Measurements from ENCODE around the gene SLC17A4. TPM values are rescaled to one million over a fixed set of nuclear protein-coding genes. Genes with fewer than 3 reads are reported as not detected.

SLC17A4 gene
- total RNA-seq, 1 experiment from 2014 or later, result not detected

DNA sequence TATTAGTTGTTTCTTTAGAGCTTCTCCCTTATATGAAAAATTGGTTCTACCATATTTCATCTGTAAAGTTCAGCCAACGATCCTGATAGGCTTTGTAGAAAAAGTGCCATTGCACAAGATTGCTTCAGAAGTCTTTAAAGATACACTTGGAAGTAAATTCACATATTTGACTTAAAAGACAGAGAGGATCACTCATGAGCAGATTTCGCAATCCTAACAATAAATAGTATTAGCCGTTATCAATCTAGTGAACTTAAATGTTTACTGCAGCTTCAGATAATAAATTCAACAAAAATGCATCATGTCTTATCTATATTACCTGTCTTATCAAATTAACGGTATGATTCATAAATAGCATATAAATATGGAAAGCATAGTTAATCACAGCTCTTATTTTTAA lies 8.7 kb upstream of the SLC17A4 start:
- no peak overlapping the region for H2BK5ac ChIP-seq (ENCODE audit: insufficient read length, low read length)
- no CpG with 5 or more reads among the region's 4 CpGs for WGBS (ENCODE audit: extremely low coverage, insufficient read length, low lambda C conversion rate)
- H3K56ac ChIP-seq (ENCODE audit: insufficient read length, low read depth, low read length), result no peak overlapping the region
- Mint-ChIP-seq H3K36me3 (ENCODE audit: insufficient read depth in 1 of 3, low read depth in 3 of 3) (peaks cover 0 to 6% (median 4%) of the 10 kb centered on the region in 3 experiments; a peak in 5 of 7 replicates), H3K4me3 (no peak overlapping the region), H3K9me3 (peaks cover 0 to 4% of the 10 kb centered on the region in 2 experiments; a peak in 2 of 5 replicates), H3K27ac (no peak overlapping the region), H3K4me1 (no peaks in the 10 kb centered on the region), H3K27me3 (ENCODE audit: low read depth) (no peaks in the 10 kb centered on the region)
- no peak overlapping the region for H4K91ac ChIP-seq (ENCODE audit: insufficient read length, low read depth, low read length)
- H2BK20ac ChIP-seq (ENCODE audit: low read depth, low read length, poor library complexity, severe bottlenecking), result no peak overlapping the region
- no peak overlapping the region for H3K4ac ChIP-seq (ENCODE audit: low read depth, low read length)
- H3K18ac ChIP-seq (ENCODE audit: insufficient read length, low read depth, low read length), result no peak overlapping the region
- H2AFZ ChIP-seq (ENCODE audit: low read length), result no peak overlapping the region
- H3K9ac ChIP-seq (ENCODE audit: extremely low read depth, insufficient read length, low read length), result no peak overlapping the region
- H4K8ac ChIP-seq (replicated peaks; ENCODE audit: insufficient read length, low read depth, low read length), result no peak overlapping the region
- no peak overlapping the region for H2AK5ac ChIP-seq (ENCODE audit: insufficient read length, low read length)
- no peaks in the 10 kb centered on the region for H3K4me1 ChIP-seq (ENCODE audit: insufficient read depth, low read length)
- H3T11ph ChIP-seq (ENCODE audit: low read length), result no peak overlapping the region
- no peaks in the 10 kb centered on the region for H3K27me3 ChIP-seq (ENCODE audit: insufficient read depth, low read length)
- no peaks in the 10 kb centered on the region for H3K23me2 ChIP-seq (ENCODE audit: insufficient read length, low read depth, low read length, poor library complexity, severe bottlenecking)
- no peak overlapping the region for H2BK120ac ChIP-seq (ENCODE audit: low read depth, low read length, poor library complexity, severe bottlenecking)
- H3K9me3 ChIP-seq (ENCODE audit: control insufficient read depth, low read depth, low read length), result no peaks in the 10 kb centered on the region
- H3K4me2 ChIP-seq (ENCODE audit: insufficient read depth, insufficient read length, low read length), result no peak overlapping the region
- no peaks in the 10 kb centered on the region for H3K79me2 ChIP-seq (ENCODE audit: insufficient read depth, low read length)
- no peak overlapping the region for H3K27ac ChIP-seq (ENCODE audit: insufficient read length, low read depth, low read length)
- no peak overlapping the region for H2BK12ac ChIP-seq (ENCODE audit: insufficient read length, low read depth, low read length)
- no peak overlapping the region for H4K5ac ChIP-seq (ENCODE audit: insufficient read length, low read depth, low read length)
- no peak for DNase-seq
- no peaks in the 10 kb centered on the region for H3K79me1 ChIP-seq (ENCODE audit: insufficient read depth, low read depth, low read length, poor library complexity, severe bottlenecking)
- no peak overlapping the region for H3K23ac ChIP-seq (ENCODE audit: insufficient read length, low read depth, low read length)
- H4K20me1 ChIP-seq (ENCODE audit: control insufficient read depth, insufficient read depth, insufficient read length), result no peaks in the 10 kb centered on the region
- no peak overlapping the region for H3K14ac ChIP-seq (ENCODE audit: insufficient read depth, low read length)
- no peak overlapping the region for H2BK15ac ChIP-seq (ENCODE audit: low read depth, low read length)
- TF ChIP-seq, protein P1, sequence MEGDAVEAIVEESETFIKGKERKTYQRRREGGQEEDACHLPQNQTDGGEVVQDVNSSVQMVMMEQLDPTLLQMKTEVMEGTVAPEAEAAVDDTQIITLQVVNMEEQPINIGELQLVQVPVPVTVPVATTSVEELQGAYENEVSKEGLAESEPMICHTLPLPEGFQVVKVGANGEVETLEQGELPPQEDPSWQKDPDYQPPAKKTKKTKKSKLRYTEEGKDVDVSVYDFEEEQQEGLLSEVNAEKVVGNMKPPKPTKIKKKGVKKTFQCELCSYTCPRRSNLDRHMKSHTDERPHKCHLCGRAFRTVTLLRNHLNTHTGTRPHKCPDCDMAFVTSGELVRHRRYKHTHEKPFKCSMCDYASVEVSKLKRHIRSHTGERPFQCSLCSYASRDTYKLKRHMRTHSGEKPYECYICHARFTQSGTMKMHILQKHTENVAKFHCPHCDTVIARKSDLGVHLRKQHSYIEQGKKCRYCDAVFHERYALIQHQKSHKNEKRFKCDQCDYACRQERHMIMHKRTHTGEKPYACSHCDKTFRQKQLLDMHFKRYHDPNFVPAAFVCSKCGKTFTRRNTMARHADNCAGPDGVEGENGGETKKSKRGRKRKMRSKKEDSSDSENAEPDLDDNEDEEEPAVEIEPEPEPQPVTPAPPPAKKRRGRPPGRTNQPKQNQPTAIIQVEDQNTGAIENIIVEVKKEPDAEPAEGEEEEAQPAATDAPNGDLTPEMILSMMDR (conservative IDR thresholded peaks at IDR 0.05), result no peak
